CD8-positive, alpha-beta memory T cell (primary cell): ENCODE measurements around the gene GABRB1. TPM values are rescaled to one million over a fixed set of nuclear protein-coding genes. Genes with fewer than 3 reads are reported as not detected.

Experiments
- CTCF ChIA-PET: fragments of 350-600 bp; sonication (Branson Sonifier 250); formaldehyde crosslinking; loops from one replicate; lab custom pipeline; 2021; ENCODE audit warnings: antibody characterized with exemption; lab: Charles Lee
- POLR2A ChIA-PET: fragments of 350-600 bp; sonication (Branson Sonifier 250); formaldehyde crosslinking; loops from one replicate; lab custom pipeline; 2021; ENCODE audit warnings: antibody characterized with exemption; lab: Charles Lee
- DNase-seq, 5 donors: peaks; one replicate each; pipeline versions ENCODE4 v3.0.0 to v3.0.0-alpha.2; 2020 to 2022; ENCODE audit warnings: mixed read lengths in 1 of 5
- H3K27ac ChIP-seq: one replicate; pipeline ENCODE4 v1.7.0; 2013; ENCODE audit warnings: low read depth, mild to moderate bottlenecking, low read length, moderate library complexity
- H3K27me3 ChIP-seq: 2 replicates; pipeline ENCODE4 v1.7.0; 2013; ENCODE audit warnings: low read length, mild to moderate bottlenecking; ENCODE audit not compliant: insufficient read depth, poor library complexity, severe bottlenecking
- H3K36me3 ChIP-seq: 2 replicates; pipeline ENCODE4 v1.7.0; 2013; ENCODE audit warnings: mild to moderate bottlenecking, low read length, moderate library complexity; ENCODE audit not compliant: insufficient read depth
- H3K4me1 ChIP-seq: 2 replicates; pipeline ENCODE4 v1.7.0; 2013; ENCODE audit warnings: mild to moderate bottlenecking, low read length, moderate library complexity; ENCODE audit not compliant: insufficient read depth
- H3K4me3 ChIP-seq: 2 replicates; pipeline ENCODE4 v1.7.0; 2013; ENCODE audit warnings: mild to moderate bottlenecking, low read length
- H3K9me3 ChIP-seq: 2 replicates; pipeline ENCODE4 v1.7.0; 2013; ENCODE audit warnings: mild to moderate bottlenecking, low read length
- H3K27ac Mint-ChIP-seq, 8 donors: one replicate each; pipeline ENCODE4 v1.8.0; 2020 to 2021; ENCODE audit warnings: mixed read lengths in 8 of 8, mild to moderate bottlenecking in 6 of 8, inconsistent platforms in 3 of 8, moderate library complexity in 3 of 8
- H3K27me3 Mint-ChIP-seq, 2 donors: one replicate each; pipeline ENCODE4 v1.8.0; 2020 to 2021; ENCODE audit warnings: mixed read lengths in 2 of 2, mild to moderate bottlenecking in 1 of 2, moderate library complexity in 1 of 2
- H3K36me3 Mint-ChIP-seq, 3 donors: one replicate each; pipeline ENCODE4 v1.8.0; 2020 to 2021; ENCODE audit warnings: mixed read lengths in 3 of 3, inconsistent platforms in 1 of 3, mild to moderate bottlenecking in 1 of 3
- H3K4me1 Mint-ChIP-seq, 3 donors: one replicate each; pipeline ENCODE4 v1.8.0; 2020 to 2021; ENCODE audit warnings: mixed read lengths in 3 of 3, inconsistent platforms in 1 of 3, mild to moderate bottlenecking in 1 of 3
- H3K4me3 Mint-ChIP-seq, 7 donors: one replicate each; pipeline ENCODE4 v1.8.0; 2020 to 2021; ENCODE audit warnings: mixed read lengths in 7 of 7, mild to moderate bottlenecking in 6 of 7, moderate library complexity in 4 of 7, inconsistent platforms in 2 of 7
- H3K9me3 Mint-ChIP-seq, 5 donors: one replicate each; pipeline ENCODE4 v1.8.0; 2020 to 2022; ENCODE audit warnings: mixed read lengths in 5 of 5, mild to moderate bottlenecking in 3 of 5, moderate library complexity in 2 of 5, inconsistent platforms in 1 of 5
- polyA plus RNA-seq: library from polyadenylated mRNA; unstranded; fragments of 300-500 nt; fragmentation: Illumina TruSeq; gene quantifications from one replicate; pipeline ENCODE4 v1.2.3, GENCODE V29; 2021
- total RNA-seq, 2 experiments: library from RNA; stranded (reverse); gene quantifications; one replicate each; pipeline ENCODE4 v1.2.3, GENCODE V29; 2021

GABRB1 gene
- total and polyA plus RNA-seq, 3 experiments from 2014 or later, result not detected

GRCh38 chr4:47471591-47471990, 440.2 kb downstream of the GABRB1 start:
- POLR2A ChIA-PET, result no interaction called here
- Histone ChIP-seq H3K4me1 (no peaks in the 10 kb centered on the region), H3K4me3 (no peak overlapping the region), H3K36me3 (no peaks in the 10 kb centered on the region), H3K9me3 (no peaks in the 10 kb centered on the region), H3K27me3 (no peaks in the 10 kb centered on the region), H3K27ac (no peak overlapping the region)
- H3K36me3 Mint-ChIP-seq, result no peaks in the 10 kb centered on the region
- H3K27me3 Mint-ChIP-seq, result peaks cover 0 to 11% of the 10 kb centered on the region in 2 donors
- CTCF ChIA-PET, result interaction anchor here (1.2 kb wide), 1 partner anchor 13 kb away, joined by 3 read pairs; the partner anchor contains the start of gene ATP10D
- H3K27ac Mint-ChIP-seq, result no peak overlapping the region
- no peaks in the 10 kb centered on the region for H3K9me3 Mint-ChIP-seq
- DNase-seq, result no peak
- H3K4me3 Mint-ChIP-seq, result no peak overlapping the region
- no peaks in the 10 kb centered on the region for H3K4me1 Mint-ChIP-seq

- no peak overlapping the region for H3K27ac ChIP-seq
- ChIA-PET POLR2A (no interaction called here), CTCF (interaction anchor here (1.0 to 1.7 kb wide), 3 partner anchors 10 to 12 kb away, joined by 4 to 5 read pairs (median 4); partner anchors contain the start of genes ATP10D and COMMD8)
- DNase-seq, result no peak
- Mint-ChIP-seq H3K27me3 (peaks cover 1 to 11% of the 10 kb centered on the region in 2 donors), H3K4me3 (no peak overlapping the region), H3K36me3 (no peaks in the 10 kb centered on the region), H3K9me3 (no peaks in the 10 kb centered on the region), H3K4me1 (no peaks in the 10 kb centered on the region), H3K27ac (no peak overlapping the region)
- no peaks in the 10 kb centered on the region for H3K27me3 ChIP-seq
- no peaks in the 10 kb centered on the region for H3K9me3 ChIP-seq
- H3K4me1 ChIP-seq, result no peaks in the 10 kb centered on the region
- H3K36me3 ChIP-seq, result no peaks in the 10 kb centered on the region
- H3K4me3 ChIP-seq, result no peak overlapping the region
Observed at GRCh38 chr4:47473141-47473750, 441.9 kb downstream of the GABRB1 start.

- no peak overlapping the region for H3K4me3 Mint-ChIP-seq
- no peaks in the 10 kb centered on the region for H3K36me3 Mint-ChIP-seq
- POLR2A ChIA-PET, result no interaction called here
- no peak overlapping the region for H3K27ac Mint-ChIP-seq
- H3K27me3 Mint-ChIP-seq, result peaks cover 4 to 11% of the 10 kb centered on the region in 2 donors
- H3K4me1 Mint-ChIP-seq, result no peaks in the 10 kb centered on the region
- CTCF ChIA-PET, result no interaction called here
- H3K36me3 ChIP-seq, result no peaks in the 10 kb centered on the region
- no peaks in the 10 kb centered on the region for H3K9me3 ChIP-seq
- H3K27me3 ChIP-seq, result no peaks in the 10 kb centered on the region
- H3K9me3 Mint-ChIP-seq, result no peaks in the 10 kb centered on the region
- no peaks in the 10 kb centered on the region for H3K4me1 ChIP-seq
- H3K27ac ChIP-seq, result no peak overlapping the region
- no peak for DNase-seq
- no peak overlapping the region for H3K4me3 ChIP-seq
Observed at GRCh38 chr4:47474799-47475198, 443.4 kb downstream of the GABRB1 start.

- ChIA-PET POLR2A (no interaction called here), CTCF (no interaction called here)
- peaks cover 0 to 1% (median 0%) of the 10 kb centered on the region in 3 donors for H3K36me3 Mint-ChIP-seq
- DNase-seq, result no peak
- no peaks in the 10 kb centered on the region for H3K9me3 ChIP-seq
- H3K27ac Mint-ChIP-seq, result no peak overlapping the region
- peaks cover 4 to 11% of the 10 kb centered on the region in 2 donors for H3K27me3 Mint-ChIP-seq
- no peaks in the 10 kb centered on the region for H3K4me1 ChIP-seq
- H3K4me3 Mint-ChIP-seq, result no peak overlapping the region
- H3K27me3 ChIP-seq, result no peaks in the 10 kb centered on the region
- H3K4me1 Mint-ChIP-seq, result no peaks in the 10 kb centered on the region
- H3K4me3 ChIP-seq, result no peak overlapping the region
- no peaks in the 10 kb centered on the region for H3K36me3 ChIP-seq
- no peak overlapping the region for H3K27ac ChIP-seq
- H3K9me3 Mint-ChIP-seq, result no peaks in the 10 kb centered on the region
Observed at GRCh38 chr4:47475411-47475810, 444.0 kb downstream of the GABRB1 start.

Other genes starting within 250 kb of the GABRB1 start
- not detected for gene COX7B2, start 122.3 kb upstream of the GABRB1 start, total RNA-seq
- not detected for gene COX7B2, start 122.3 kb upstream of the GABRB1 start, polyA plus RNA-seq
- not detected for gene GABRA4, start 38.0 kb upstream of the GABRB1 start, total RNA-seq
- not detected for gene GABRA4, start 38.0 kb upstream of the GABRB1 start, polyA plus RNA-seq